DND-41 (cell line): Measurements from ENCODE around the gene IFT122.

Experiments used
- ATAC-seq: fragments of 200-7000 bp; cut with Tn5 transposase; 3 replicates; pipeline ENCODE4 v1.9.1; 2021; ENCODE audit warnings: low read depth; ENCODE audit not compliant: insufficient read depth
- DNase-seq: peaks from one replicate; pipeline ENCODE4 v3.0.0-alpha.2; 2020
- H2AFZ ChIP-seq: 2 replicates; pipeline ENCODE4 v1.6.0; 2012; ENCODE audit warnings: low read depth, low read length
- H3K27ac ChIP-seq: 2 replicates; pipeline ENCODE4 v1.5.1; 2012; ENCODE audit warnings: low read length, inconsistent platforms
- H3K27me3 ChIP-seq: fragments of 200-600 bp; sonication (generic); 2 replicates; pipeline ENCODE4 v1.6.0; 2012; ENCODE audit warnings: low read length, mild to moderate bottlenecking, inconsistent platforms; ENCODE audit not compliant: insufficient read depth, poor library complexity
- H3K36me3 ChIP-seq: 2 replicates; pipeline ENCODE4 v1.5.1; 2012; ENCODE audit warnings: low read length, inconsistent platforms; ENCODE audit not compliant: insufficient read depth
- H3K4me1 ChIP-seq: 2 replicates; pipeline ENCODE4 v1.5.1; 2012; ENCODE audit warnings: mild to moderate bottlenecking, low read length; ENCODE audit not compliant: insufficient read depth
- H3K4me2 ChIP-seq: 2 replicates; pipeline ENCODE4 v1.6.0; 2012; ENCODE audit warnings: mild to moderate bottlenecking, moderate library complexity, low read length, inconsistent platforms; ENCODE audit not compliant: insufficient read depth
- H3K4me3 ChIP-seq, 2 experiments: fragments of 200-600 bp in 1 of 2; shearing (Covaris generic) in 1 of 2; 2 replicates each; pipeline ENCODE4 v1.5.1; 2012 to 2016; ENCODE audit warnings: inconsistent platforms in 2 of 2, low read length in 2 of 2, mild to moderate bottlenecking in 2 of 2, low read depth in 1 of 2, moderate library complexity in 1 of 2
- H3K79me2 ChIP-seq: 2 replicates; pipeline ENCODE4 v1.6.0; 2012; ENCODE audit warnings: low read length, inconsistent platforms; ENCODE audit not compliant: insufficient read depth
- H3K9ac ChIP-seq: 2 replicates; pipeline ENCODE4 v1.6.0; 2012; ENCODE audit warnings: low read depth, mild to moderate bottlenecking, inconsistent platforms, low read length, moderate library complexity
- H3K9me3 ChIP-seq: 2 replicates; pipeline ENCODE4 v1.5.1; 2012; ENCODE audit warnings: low read length, moderate library complexity, mild to moderate bottlenecking, inconsistent platforms; ENCODE audit not compliant: insufficient read depth, severe bottlenecking
- H4K20me1 ChIP-seq: 2 replicates; pipeline ENCODE4 v1.6.0; 2012; ENCODE audit warnings: low read length; ENCODE audit not compliant: insufficient read depth
- EZH2 ChIP-seq: IDR thresholded peaks from 3 replicates; pipeline ENCODE4 v1.6.1; 2012; ENCODE audit warnings: borderline replicate concordance, low read depth, mild to moderate bottlenecking, moderate library complexity, low read length, inconsistent platforms; ENCODE audit not compliant: severe bottlenecking
- TF ChIP-seq, protein P1 (sequence below): IDR thresholded peaks from 2 replicates; pipeline ENCODE4 v1.5.1; 2012; ENCODE audit warnings: borderline replicate concordance, low read length, moderate library complexity, mild to moderate bottlenecking; ENCODE audit not compliant: poor library complexity, severe bottlenecking; ENCODE audit errors: extremely low read depth

Gene IFT122

DNA sequence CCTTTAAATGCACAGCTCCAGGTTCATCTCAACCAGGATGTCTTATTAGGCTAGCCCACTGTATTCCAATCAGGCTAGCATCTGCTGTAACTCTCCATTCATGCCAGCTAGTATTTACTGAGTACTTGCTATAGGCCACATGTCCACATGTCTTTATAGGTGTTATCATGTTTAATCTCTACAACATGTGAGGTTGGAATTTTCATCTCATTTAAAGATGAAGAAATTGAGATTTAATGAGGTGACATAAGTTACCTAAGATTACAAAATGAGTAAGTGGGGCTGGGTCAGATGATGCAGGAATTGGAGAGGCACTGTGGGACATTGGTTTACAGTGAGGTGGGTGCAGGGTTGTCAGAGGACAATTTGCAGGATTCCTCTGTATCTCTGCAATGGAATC lies 2.9 kb downstream of the IFT122 start:
- Histone ChIP-seq H3K4me3 (no peak overlapping the region), H3K4me2 (no peak overlapping the region), H3K9ac (no peak overlapping the region), H3K36me3 (peaks cover 2% of the 10 kb centered on the region), H3K27me3 (no peaks in the 10 kb centered on the region), H3K79me2 (peaks cover 50% of the 10 kb centered on the region), H4K20me1 (no peaks in the 10 kb centered on the region), H3K27ac (no peak overlapping the region), H2AFZ (no peak overlapping the region), H3K9me3 (no peaks in the 10 kb centered on the region), H3K4me1 (peaks cover 34% of the 10 kb centered on the region)
- no peak for ATAC-seq
- DNase-seq: no peak
- TF ChIP-seq EZH2: no peak
- TF ChIP-seq, protein P1, sequence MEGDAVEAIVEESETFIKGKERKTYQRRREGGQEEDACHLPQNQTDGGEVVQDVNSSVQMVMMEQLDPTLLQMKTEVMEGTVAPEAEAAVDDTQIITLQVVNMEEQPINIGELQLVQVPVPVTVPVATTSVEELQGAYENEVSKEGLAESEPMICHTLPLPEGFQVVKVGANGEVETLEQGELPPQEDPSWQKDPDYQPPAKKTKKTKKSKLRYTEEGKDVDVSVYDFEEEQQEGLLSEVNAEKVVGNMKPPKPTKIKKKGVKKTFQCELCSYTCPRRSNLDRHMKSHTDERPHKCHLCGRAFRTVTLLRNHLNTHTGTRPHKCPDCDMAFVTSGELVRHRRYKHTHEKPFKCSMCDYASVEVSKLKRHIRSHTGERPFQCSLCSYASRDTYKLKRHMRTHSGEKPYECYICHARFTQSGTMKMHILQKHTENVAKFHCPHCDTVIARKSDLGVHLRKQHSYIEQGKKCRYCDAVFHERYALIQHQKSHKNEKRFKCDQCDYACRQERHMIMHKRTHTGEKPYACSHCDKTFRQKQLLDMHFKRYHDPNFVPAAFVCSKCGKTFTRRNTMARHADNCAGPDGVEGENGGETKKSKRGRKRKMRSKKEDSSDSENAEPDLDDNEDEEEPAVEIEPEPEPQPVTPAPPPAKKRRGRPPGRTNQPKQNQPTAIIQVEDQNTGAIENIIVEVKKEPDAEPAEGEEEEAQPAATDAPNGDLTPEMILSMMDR: no peak

DNA sequence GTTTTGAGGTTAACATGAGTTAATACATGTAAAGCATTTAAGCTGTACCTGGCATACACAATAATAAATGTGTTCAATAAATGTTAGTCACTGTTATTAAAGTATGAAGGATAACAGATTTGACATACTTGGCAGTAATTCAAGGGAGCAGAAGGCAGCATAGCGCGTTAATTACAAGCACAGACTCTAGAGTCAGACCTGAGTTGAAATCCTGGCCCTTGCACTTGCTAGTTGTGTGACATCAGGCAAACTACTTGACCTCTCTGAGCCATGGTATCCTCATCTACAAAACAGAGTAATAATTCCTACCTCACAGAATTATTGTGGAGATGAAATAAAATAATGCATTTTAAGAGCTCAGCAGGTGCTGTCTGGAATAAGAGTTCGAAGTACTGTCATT lies 5.4 kb downstream of the IFT122 start:
- Histone ChIP-seq H3K27ac (no peak overlapping the region), H3K9me3 (no peaks in the 10 kb centered on the region), H3K4me2 (no peak overlapping the region), H3K27me3 (no peaks in the 10 kb centered on the region), H3K9ac (no peak overlapping the region), H3K4me1 (peaks cover 22% of the 10 kb centered on the region), H3K36me3 (peaks cover 5% of the 10 kb centered on the region; the same call in 1 of the 2 replicates), H4K20me1 (no peaks in the 10 kb centered on the region), H3K79me2 (peaks cover 33% of the 10 kb centered on the region), H2AFZ (no peak overlapping the region), H3K4me3 (no peak overlapping the region)
- TF ChIP-seq, protein P1: no peak
- no peak for TF ChIP-seq EZH2
- DNase-seq (no peak), ATAC-seq (no peak)

DNA sequence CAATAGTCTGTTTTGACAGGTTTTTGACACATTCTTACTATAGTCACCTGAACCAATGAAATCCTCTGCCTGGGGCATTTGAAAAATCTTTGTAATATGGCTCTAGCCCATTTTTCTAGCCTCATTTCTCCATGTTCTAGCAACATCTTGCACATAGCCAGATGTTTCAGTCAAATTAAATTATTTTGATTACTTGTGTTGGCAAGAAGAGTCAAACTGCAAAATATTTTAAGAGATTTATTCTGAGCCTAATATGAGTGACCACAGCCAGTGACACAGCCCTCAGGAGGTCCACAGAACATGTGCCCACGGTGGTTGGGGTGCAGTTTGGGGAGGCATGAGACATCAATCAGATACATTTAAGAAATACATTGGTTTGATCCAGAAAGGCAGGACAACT lies 6.9 kb downstream of the IFT122 start:
- H3K79me2 ChIP-seq: peaks cover 19% of the 10 kb centered on the region
- no peak overlapping the region for H2AFZ ChIP-seq
- no peak overlapping the region for H3K4me3 ChIP-seq
- no peak overlapping the region for H3K9ac ChIP-seq
- no peak for ATAC-seq
- H3K36me3 ChIP-seq: peaks cover 12% of the 10 kb centered on the region; the same call in 1 of the 2 replicates
- H4K20me1 ChIP-seq: no peaks in the 10 kb centered on the region
- H3K4me2 ChIP-seq: no peak overlapping the region
- no peak for TF ChIP-seq EZH2
- no peaks in the 10 kb centered on the region for H3K27me3 ChIP-seq
- H3K4me1 ChIP-seq: peaks cover 9% of the 10 kb centered on the region
- no peak overlapping the region for H3K27ac ChIP-seq
- no peaks in the 10 kb centered on the region for H3K9me3 ChIP-seq
- no peak for DNase-seq

DNA sequence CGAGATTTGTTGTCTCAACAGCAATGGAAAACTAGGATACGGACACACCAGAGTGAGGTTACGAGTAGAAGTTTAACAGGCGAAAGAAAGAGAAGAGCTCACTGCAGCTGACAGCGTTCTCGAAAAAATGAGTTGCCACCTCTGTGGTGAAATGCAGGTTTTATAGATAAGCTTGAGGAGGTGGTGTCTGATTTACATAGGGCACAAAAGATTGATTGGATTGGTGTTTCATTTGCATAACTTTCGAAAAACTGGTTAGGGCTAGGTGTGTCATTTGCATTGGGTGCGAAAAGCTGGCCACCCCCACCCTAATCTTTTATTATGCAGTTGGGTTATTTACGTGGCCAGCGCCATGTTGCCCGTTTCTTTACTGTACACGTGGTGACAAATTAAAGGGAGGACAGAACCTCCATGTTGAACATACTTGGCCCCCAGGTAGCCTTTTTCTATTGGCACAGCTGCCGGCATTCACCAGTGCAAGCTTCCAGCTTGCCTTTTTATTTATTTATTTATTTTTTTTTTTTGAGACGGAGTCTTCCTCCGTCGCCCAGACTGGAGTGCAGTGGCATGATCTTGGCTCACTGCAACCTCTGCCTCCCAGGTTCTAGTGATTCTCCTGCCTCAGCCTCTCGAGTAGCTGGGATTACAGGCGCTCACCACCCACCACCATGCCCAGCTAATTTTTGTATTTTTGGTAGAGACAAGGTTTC lies 8.3 kb downstream of the IFT122 start:
- H3K9ac ChIP-seq: no peak overlapping the region
- H3K27ac ChIP-seq: no peak overlapping the region
- no peaks in the 10 kb centered on the region for H3K4me1 ChIP-seq
- H3K9me3 ChIP-seq: no peaks in the 10 kb centered on the region
- DNase-seq: no peak
- no peaks in the 10 kb centered on the region for H4K20me1 ChIP-seq
- H3K4me2 ChIP-seq: no peak overlapping the region
- H3K4me3 ChIP-seq: no peak overlapping the region
- no peak for TF ChIP-seq EZH2
- TF ChIP-seq, protein P1: no peak
- H3K36me3 ChIP-seq: peaks cover 26% of the 10 kb centered on the region
- ATAC-seq: no peak
- H3K27me3 ChIP-seq: no peaks in the 10 kb centered on the region
- no peak overlapping the region for H2AFZ ChIP-seq
- peaks cover 5% of the 10 kb centered on the region; the same call in 1 of the 2 replicates for H3K79me2 ChIP-seq
